Measurements from ENCODE around the gene IGSF3.

The IGSF3 gene

DNA sequence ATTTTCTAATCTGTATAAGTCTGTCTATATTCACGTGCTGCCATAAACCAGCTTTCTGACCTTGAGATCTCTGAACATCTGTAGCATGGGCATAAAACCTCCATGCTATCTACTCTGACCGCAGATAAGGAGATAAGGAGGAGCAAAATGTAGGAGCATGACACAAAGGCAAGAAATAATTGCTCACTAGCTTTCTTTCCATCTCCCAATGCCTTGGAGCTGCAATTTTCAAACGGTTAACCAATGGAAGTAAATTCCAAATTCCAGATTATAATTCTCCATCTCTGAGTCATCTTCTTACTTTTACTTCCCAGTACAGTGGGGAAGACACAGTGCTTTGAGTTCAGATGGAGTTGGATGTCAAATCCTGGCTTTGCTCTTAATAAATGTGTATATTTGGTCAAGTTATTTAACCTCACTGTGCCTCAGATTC lies 138.3 kb downstream of the IGSF3 start:
- DNase-seq (no peak), ATAC-seq (no peak)
- H3K27me3 Mint-ChIP-seq = no peaks in the 10 kb centered on the region
- H3K4me3 Mint-ChIP-seq = no peak overlapping the region
- peaks cover 16% of the 10 kb centered on the region for H3K9me3 Mint-ChIP-seq
- peaks cover 49% of the 10 kb centered on the region for H3K36me3 Mint-ChIP-seq (ENCODE audit: low read depth)
- no peak overlapping the region for H3K27ac Mint-ChIP-seq
- no peaks in the 10 kb centered on the region for H3K4me1 Mint-ChIP-seq

DNA sequence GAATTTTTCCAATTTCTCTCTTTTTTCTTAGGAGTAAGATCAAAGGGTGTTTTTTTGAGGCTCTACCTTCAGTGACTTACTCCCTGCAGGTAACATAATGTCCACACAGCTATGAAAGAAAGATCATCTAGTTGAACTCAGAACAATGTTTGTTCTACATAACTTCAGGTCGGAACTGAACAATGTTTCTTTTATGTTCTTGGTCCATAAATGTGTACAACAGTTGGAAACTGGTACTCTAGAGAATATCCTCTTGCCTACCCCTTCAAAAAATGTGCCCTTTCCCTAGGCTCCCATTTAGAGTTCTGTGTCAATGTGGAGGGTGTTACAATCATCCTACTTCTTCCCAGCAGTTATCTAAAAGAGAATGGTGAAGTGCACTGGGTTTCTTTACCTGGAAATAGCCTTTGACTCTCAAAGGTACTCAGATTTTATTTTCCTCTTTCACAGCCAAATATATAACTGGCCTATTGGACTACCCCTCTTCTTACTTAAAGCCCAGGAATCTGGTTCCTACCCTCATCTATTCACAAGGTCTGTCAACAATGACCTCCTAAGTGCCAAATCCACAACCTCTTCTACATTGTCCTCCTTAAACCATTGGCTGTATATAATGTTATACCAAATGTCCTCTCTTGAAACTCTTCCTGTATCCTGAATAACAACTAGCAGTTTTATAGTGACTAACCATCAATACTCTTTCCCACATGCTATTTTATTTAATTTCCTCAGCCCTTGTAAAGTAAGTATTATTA lies 139.0 kb downstream of the IGSF3 start:
- Mint-ChIP-seq H3K27me3 (no peaks in the 10 kb centered on the region), H3K4me1 (no peaks in the 10 kb centered on the region), H3K27ac (no peak overlapping the region), H3K9me3 (peaks cover 16% of the 10 kb centered on the region), H3K4me3 (no peak overlapping the region), H3K36me3 (ENCODE audit: low read depth) (peaks cover 43% of the 10 kb centered on the region)
- no peak for ATAC-seq
- DNase-seq = no peak

- Mint-ChIP-seq H3K9me3 (peaks cover 16% of the 10 kb centered on the region), H3K36me3 (ENCODE audit: low read depth) (peaks cover 38% of the 10 kb centered on the region), H3K27ac (no peak overlapping the region), H3K4me1 (no peaks in the 10 kb centered on the region), H3K4me3 (no peak overlapping the region), H3K27me3 (no peaks in the 10 kb centered on the region)
- DNase-seq (no peak), ATAC-seq (no peak)
Measured at GRCh38 chr1:116525440-116525839, 142.1 kb downstream of the IGSF3 start.

Measured in activated naive CD8-positive, alpha-beta T cell treated with anti-CD3 and anti-CD28 coated beads, Interleukin-2, amount 50 U/mL, for 24 hours (primary cell).